ENCODE measurements around the gene KCNH2. TPM values are rescaled to one million over a fixed set of nuclear protein-coding genes. Genes with fewer than 3 reads are reported as not detected.

The KCNH2 gene
- total and polyA plus RNA-seq, 8 donors = 4.0 to 77.7 (median 7.3) TPM

- intact Hi-C loops (cut with DNase I; ENCODE audit: low total_unique reads) = no loop called here
- Histone ChIP-seq H3K9me3 (no peaks in the 10 kb centered on the region), H3K36me3 (no peaks in the 10 kb centered on the region), H3K27ac (peak overlapping the region in 4 of 5 donors; percentile 69 to 80 (median 74)), H3K4me3 (no peak overlapping the region), H3K27me3 (peaks cover 0 to 50% (median 29%) of the 10 kb centered on the region in 3 donors), H3K4me1 (peaks cover 0 to 71% (median 39%) of the 10 kb centered on the region in 4 donors)
- 33 to 45% (median 40%) methylated on average over 14 to 23 of the region's 23 CpGs for WGBS, 5 donors
- peak; percentile 54 to 87 for DNase-seq
- TF ChIP-seq POLR2AphosphoS5 (IDR thresholded peaks at IDR 0.05) (no peak), CTCF (IDR thresholded peaks at IDR 0.05) (peak in 5 of 7 experiments; percentile 75 to 90 (median 87)), POLR2A (IDR thresholded peaks at IDR 0.05) (no peak)
These were observed 15.3 kb downstream of the KCNH2 start for GRCh38 chr7:150962553-150963399.

- intact Hi-C loops (cut with DNase I; ENCODE audit: low total_unique reads) = no loop called here
- Histone ChIP-seq H3K4me3 (no peak overlapping the region), H3K27ac (peak overlapping the region in 4 of 5 donors; percentile 69 to 80 (median 74)), H3K9me3 (no peaks in the 10 kb centered on the region), H3K27me3 (peaks cover 0 to 56% (median 29%) of the 10 kb centered on the region in 3 donors), H3K36me3 (no peaks in the 10 kb centered on the region), H3K4me1 (peaks cover 0 to 68% (median 38%) of the 10 kb centered on the region in 4 donors)
- no peak for TF ChIP-seq EP300 (IDR thresholded peaks at IDR 0.05)
- TF ChIP-seq CTCF (IDR thresholded peaks at IDR 0.05) = no peak
- TF ChIP-seq POLR2A (IDR thresholded peaks at IDR 0.05) = no peak
- no peak for TF ChIP-seq POLR2AphosphoS5 (IDR thresholded peaks at IDR 0.05)
- DNase-seq = no peak
- WGBS, 5 donors = 23 to 42% (median 37%) methylated on average over 1 to 2 of the region's 2 CpGs
These were observed 15.9 kb downstream of the KCNH2 start for GRCh38 chr7:150962290-150962552.

- DNase-seq = peak in 1 of 2 donors; percentile 64
- Histone ChIP-seq H3K4me3 (no peak overlapping the region), H3K9me3 (no peaks in the 10 kb centered on the region), H3K27ac (peak overlapping the region in 4 of 5 donors; percentile 69 to 80 (median 74)), H3K27me3 (peaks cover 0 to 61% (median 29%) of the 10 kb centered on the region in 3 donors), H3K36me3 (no peaks in the 10 kb centered on the region), H3K4me1 (peaks cover 0 to 63% (median 38%) of the 10 kb centered on the region in 4 donors)
- TF ChIP-seq POLR2A (IDR thresholded peaks at IDR 0.05) = no peak
- TF ChIP-seq EP300 (IDR thresholded peaks at IDR 0.05) = no peak
- no peak for TF ChIP-seq CTCF (IDR thresholded peaks at IDR 0.05)
- TF ChIP-seq POLR2AphosphoS5 (IDR thresholded peaks at IDR 0.05) = no peak
- 60 to 81% (median 71%) methylated on average over 10 to 17 of the region's 17 CpGs for WGBS, 5 donors
- intact Hi-C loops (cut with DNase I; ENCODE audit: low total_unique reads) = no loop called here
These were observed 16.4 kb downstream of the KCNH2 start for GRCh38 chr7:150961510-150962289.

Data from stomach (tissue), 9 donors.